ENCODE results near the gene POLK. TPM values are rescaled to one million over a fixed set of nuclear protein-coding genes. Genes with fewer than 3 reads are reported as not detected.

Gene POLK
- total RNA-seq, 1 experiment from 2014 or later = 9.0 TPM

DNA sequence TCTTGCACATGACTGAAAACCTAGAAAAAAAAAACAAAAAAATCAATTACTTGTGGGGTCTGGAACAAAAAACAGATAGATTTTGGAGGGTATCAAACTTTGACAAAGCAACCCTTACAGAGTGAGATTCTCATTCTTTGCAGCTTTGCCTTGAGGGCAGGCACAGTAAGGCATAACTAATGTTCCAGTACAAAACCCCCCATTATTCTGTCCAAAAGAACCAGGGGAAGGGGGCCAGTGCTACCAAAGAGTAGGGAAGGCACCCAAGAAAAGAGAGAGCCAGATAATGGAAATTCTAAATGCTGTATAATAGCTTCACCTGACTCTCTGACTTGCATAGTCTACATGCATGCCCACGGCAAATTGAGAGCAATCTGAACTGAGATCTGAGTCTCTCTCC lies 12.9 kb downstream of the POLK start:
- DNase-seq = no peak
- no TSS peak for BruUV-seq (replicated peaks)
- Histone ChIP-seq H3K4me2 (ENCODE audit: low read length) (no peak overlapping the region), H3K36me3 (ENCODE audit: low read depth, low read length) (peaks cover 10% of the 10 kb centered on the region), H3K27ac (ENCODE audit: low read length) (no peak overlapping the region), H3K9me2 (replicated peaks; ENCODE audit: low read length) (no peaks in the 10 kb centered on the region), H3K79me2 (ENCODE audit: low read length) (peaks cover 59% of the 10 kb centered on the region), H3K27me3 (ENCODE audit: low read length) (no peaks in the 10 kb centered on the region), H2AFZ (ENCODE audit: low read length) (no peak overlapping the region), H4K20me1 (ENCODE audit: low read length) (no peaks in the 10 kb centered on the region), H3F3A (ENCODE audit: low read length, unreplicated experiment) (no peaks in the 10 kb centered on the region), H3K4me3 (ENCODE audit: low read length) (no peak overlapping the region), H3K9me3 (ENCODE audit: low read length) (0 out of 2 replicates have a peak, but pooled peaks cover 7% of the 10 kb centered on the region), H3K4me1 (ENCODE audit: insufficient read depth, low read length) (peaks cover 18% of the 10 kb centered on the region), H3K9ac (ENCODE audit: low read length) (no peak overlapping the region)
- intact Hi-C loops (cut with micrococcal nuclease) = no loop called here
- ChIA-PET CTCF (no interaction called here), POLR2A (ENCODE audit: unreplicated experiment) (interaction anchor here (0.6 kb wide), 1 partner anchor 22 kb away, joined by 3 read pairs; no protein-coding TSS in a partner anchor)
- TF ChIP-seq EZH2 (IDR thresholded peaks at IDR 0.05; ENCODE audit: low read length, unreplicated experiment) (no peak), EZH2phosphoT487 (IDR thresholded peaks at IDR 0.05; ENCODE audit: borderline replicate concordance, low read length) (no peak)
- TF ChIP-seq, protein P1, sequence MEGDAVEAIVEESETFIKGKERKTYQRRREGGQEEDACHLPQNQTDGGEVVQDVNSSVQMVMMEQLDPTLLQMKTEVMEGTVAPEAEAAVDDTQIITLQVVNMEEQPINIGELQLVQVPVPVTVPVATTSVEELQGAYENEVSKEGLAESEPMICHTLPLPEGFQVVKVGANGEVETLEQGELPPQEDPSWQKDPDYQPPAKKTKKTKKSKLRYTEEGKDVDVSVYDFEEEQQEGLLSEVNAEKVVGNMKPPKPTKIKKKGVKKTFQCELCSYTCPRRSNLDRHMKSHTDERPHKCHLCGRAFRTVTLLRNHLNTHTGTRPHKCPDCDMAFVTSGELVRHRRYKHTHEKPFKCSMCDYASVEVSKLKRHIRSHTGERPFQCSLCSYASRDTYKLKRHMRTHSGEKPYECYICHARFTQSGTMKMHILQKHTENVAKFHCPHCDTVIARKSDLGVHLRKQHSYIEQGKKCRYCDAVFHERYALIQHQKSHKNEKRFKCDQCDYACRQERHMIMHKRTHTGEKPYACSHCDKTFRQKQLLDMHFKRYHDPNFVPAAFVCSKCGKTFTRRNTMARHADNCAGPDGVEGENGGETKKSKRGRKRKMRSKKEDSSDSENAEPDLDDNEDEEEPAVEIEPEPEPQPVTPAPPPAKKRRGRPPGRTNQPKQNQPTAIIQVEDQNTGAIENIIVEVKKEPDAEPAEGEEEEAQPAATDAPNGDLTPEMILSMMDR (conservative IDR thresholded peaks at IDR 0.05; ENCODE audit: low read depth, low read length) = no peak
- no peak for ATAC-seq

DNA sequence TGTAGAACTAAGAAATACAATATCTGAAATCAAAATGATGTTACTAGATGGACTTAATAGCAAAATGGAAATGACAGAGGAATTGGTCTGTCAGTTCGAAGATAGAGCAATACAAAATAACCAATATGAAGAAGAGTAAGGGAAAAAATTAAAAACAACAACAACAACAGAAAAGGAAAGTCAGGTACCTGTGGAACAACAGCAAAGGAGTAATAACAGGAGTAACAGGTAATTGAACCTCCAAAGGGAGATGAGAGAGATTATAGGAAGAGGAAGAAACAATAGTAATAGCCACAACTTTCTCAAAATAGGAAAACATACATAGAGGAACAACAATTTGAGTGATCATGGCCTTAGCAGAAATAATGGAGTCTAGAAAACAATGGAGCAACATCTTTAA lies 13.7 kb downstream of the POLK start:
- intact Hi-C loops (cut with micrococcal nuclease) = no loop called here
- Histone ChIP-seq H3K9me2 (replicated peaks; ENCODE audit: low read length) (no peaks in the 10 kb centered on the region), H4K20me1 (ENCODE audit: low read length) (no peaks in the 10 kb centered on the region), H3K4me3 (ENCODE audit: low read length) (no peak overlapping the region), H2AFZ (ENCODE audit: low read length) (no peak overlapping the region), H3K9ac (ENCODE audit: low read length) (no peak overlapping the region), H3K9me3 (ENCODE audit: low read length) (0 out of 2 replicates have a peak, but pooled peaks cover 7% of the 10 kb centered on the region), H3K27ac (ENCODE audit: low read length) (no peak overlapping the region), H3K4me1 (ENCODE audit: insufficient read depth, low read length) (peaks cover 18% of the 10 kb centered on the region), H3K4me2 (ENCODE audit: low read length) (no peak overlapping the region), H3K27me3 (ENCODE audit: low read length) (no peaks in the 10 kb centered on the region), H3K79me2 (ENCODE audit: low read length) (peaks cover 51% of the 10 kb centered on the region), H3K36me3 (ENCODE audit: low read depth, low read length) (peaks cover 10% of the 10 kb centered on the region), H3F3A (ENCODE audit: low read length, unreplicated experiment) (no peaks in the 10 kb centered on the region)
- CTCF ChIA-PET = no interaction called here
- no peak for ATAC-seq
- TF ChIP-seq EZH2phosphoT487 (IDR thresholded peaks at IDR 0.05; ENCODE audit: borderline replicate concordance, low read length) = no peak
- TF ChIP-seq, protein P1 (conservative IDR thresholded peaks at IDR 0.05; ENCODE audit: low read depth, low read length) = no peak
- no peak for TF ChIP-seq EZH2 (IDR thresholded peaks at IDR 0.05; ENCODE audit: low read length, unreplicated experiment)
- POLR2A ChIA-PET (ENCODE audit: unreplicated experiment) = no interaction called here
- DNase-seq = no peak
- no TSS peak for BruUV-seq (replicated peaks)

DNA sequence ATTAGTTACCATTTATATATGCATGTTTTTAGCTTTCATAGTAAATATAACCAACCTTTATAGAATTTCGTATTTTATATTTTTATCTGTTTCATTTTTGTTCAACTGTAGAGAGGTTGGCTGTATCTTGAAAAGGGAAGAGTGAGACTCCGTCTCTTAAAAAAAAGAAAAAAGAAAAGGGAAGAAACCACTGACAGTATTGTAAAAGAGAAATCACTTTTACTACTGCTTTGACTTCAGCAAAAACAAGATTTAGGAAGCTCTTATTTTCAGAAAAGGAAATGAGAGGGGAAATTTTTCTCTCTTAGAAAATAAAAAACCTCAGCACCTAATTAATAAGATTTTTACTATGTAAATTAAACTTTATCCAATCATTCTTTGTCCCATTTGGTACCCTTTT lies 14.4 kb downstream of the POLK start:
- Histone ChIP-seq H2AFZ (ENCODE audit: low read length) (no peak overlapping the region), H3K4me3 (ENCODE audit: low read length) (no peak overlapping the region), H3K4me1 (ENCODE audit: insufficient read depth, low read length) (peaks cover 18% of the 10 kb centered on the region), H3K27me3 (ENCODE audit: low read length) (no peaks in the 10 kb centered on the region), H3F3A (ENCODE audit: low read length, unreplicated experiment) (no peaks in the 10 kb centered on the region), H4K20me1 (ENCODE audit: low read length) (no peaks in the 10 kb centered on the region), H3K36me3 (ENCODE audit: low read depth, low read length) (peaks cover 4% of the 10 kb centered on the region; the same call in 1 of the 2 replicates), H3K4me2 (ENCODE audit: low read length) (no peak overlapping the region), H3K79me2 (ENCODE audit: low read length) (peaks cover 44% of the 10 kb centered on the region), H3K9ac (ENCODE audit: low read length) (no peak overlapping the region), H3K27ac (ENCODE audit: low read length) (no peak overlapping the region), H3K9me3 (ENCODE audit: low read length) (0 out of 2 replicates have a peak, but pooled peaks cover under 1% of the 10 kb centered on the region), H3K9me2 (replicated peaks; ENCODE audit: low read length) (no peaks in the 10 kb centered on the region)
- CTCF ChIA-PET = no interaction called here
- BruUV-seq (replicated peaks) = no TSS peak
- POLR2A ChIA-PET (ENCODE audit: unreplicated experiment) = no interaction called here
- DNase-seq (no peak), ATAC-seq (no peak)
- intact Hi-C loops (cut with micrococcal nuclease) = no loop called here
- TF ChIP-seq EZH2phosphoT487 (IDR thresholded peaks at IDR 0.05; ENCODE audit: borderline replicate concordance, low read length) (no peak), EZH2 (IDR thresholded peaks at IDR 0.05; ENCODE audit: low read length, unreplicated experiment) (no peak)
- TF ChIP-seq, protein P1 (conservative IDR thresholded peaks at IDR 0.05; ENCODE audit: low read depth, low read length) = no peak
